T-helper 1 cell treated with Interleukin-12 subunit alpha and Interleukin-12 subunit beta and Interleukin-4 antibody, amounts not matched to agents 30 ng/mL and 1 ng/mL, for 36 hours (primary cell): ENCODE measurements around the gene SLC24A5. TPM values are rescaled to one million over a fixed set of nuclear protein-coding genes. Genes with fewer than 3 reads are reported as not detected.

Experiments used
- intact Hi-C: fragments of 100-400 bp; cut with micrococcal nuclease; formaldehyde crosslinking; loops from one replicate; pipeline ENCODE4 v1.15.1; 2024
- total RNA-seq: library from RNA; stranded (reverse); gene quantifications from 2 replicates; pipeline ENCODE4 v1.2.3, GENCODE V29; 2022

Gene SLC24A5
- total RNA-seq, 1 donor from 2014 or later = not detected

DNA sequence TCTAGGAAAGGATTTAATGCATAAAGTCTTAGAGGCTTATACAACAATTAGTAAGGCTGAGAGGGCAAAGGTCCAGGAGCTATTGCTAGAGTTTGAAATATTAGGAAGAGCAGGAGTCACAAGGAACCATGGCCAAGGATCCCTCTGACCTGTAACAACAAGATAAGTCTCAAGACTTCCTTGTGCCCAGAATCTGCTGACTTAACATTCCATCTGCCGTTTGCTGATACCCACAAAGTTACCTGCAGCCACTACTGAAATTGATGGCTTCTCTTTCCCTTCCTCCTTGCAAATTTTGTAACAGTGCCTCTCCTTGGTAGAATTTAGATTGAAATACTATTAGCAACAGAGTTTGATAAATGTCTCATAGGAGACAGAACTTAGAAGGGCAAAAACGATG, 62.0 kb downstream of the SLC24A5 start:
- intact Hi-C loops = no loop called here

DNA sequence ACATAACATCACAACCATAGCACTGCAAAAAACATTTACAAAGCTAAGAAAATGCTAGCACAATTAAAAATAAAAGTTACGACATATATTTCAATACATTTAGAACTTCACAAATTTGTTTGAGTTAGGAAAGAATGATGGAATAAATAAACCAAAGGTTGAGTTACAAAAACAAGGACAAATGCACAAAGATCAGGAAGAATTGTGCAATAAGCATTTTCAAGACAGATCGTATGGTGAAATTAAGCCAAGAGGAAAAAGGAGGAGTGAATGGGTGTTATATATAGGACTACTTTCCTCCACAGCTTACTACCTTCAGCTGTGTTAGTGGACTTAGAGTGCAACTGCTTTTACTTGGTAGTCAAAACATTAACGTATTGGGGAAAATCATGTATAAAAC, 64.7 kb downstream of the SLC24A5 start:
- intact Hi-C loops = no loop called here

DNA sequence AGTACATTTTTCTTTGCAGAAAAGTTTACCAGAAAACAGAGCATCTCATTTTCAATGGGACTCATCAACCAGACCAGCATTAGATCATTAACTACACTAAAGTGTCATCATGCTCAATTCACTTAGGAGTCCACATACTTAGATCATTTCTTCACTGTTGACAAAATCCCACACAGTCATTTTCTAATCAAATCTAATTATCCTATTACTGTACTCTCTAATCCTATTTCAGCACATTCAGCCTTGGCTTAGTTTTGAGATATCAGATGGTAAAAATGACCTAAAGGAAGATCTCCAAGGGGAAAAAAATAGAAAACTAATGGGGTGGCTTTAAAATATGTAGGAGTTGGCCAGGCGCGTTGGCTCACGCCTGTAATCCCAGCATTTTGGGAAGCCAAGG, 65.5 kb downstream of the SLC24A5 start:
- intact Hi-C loops = no loop called here

DNA sequence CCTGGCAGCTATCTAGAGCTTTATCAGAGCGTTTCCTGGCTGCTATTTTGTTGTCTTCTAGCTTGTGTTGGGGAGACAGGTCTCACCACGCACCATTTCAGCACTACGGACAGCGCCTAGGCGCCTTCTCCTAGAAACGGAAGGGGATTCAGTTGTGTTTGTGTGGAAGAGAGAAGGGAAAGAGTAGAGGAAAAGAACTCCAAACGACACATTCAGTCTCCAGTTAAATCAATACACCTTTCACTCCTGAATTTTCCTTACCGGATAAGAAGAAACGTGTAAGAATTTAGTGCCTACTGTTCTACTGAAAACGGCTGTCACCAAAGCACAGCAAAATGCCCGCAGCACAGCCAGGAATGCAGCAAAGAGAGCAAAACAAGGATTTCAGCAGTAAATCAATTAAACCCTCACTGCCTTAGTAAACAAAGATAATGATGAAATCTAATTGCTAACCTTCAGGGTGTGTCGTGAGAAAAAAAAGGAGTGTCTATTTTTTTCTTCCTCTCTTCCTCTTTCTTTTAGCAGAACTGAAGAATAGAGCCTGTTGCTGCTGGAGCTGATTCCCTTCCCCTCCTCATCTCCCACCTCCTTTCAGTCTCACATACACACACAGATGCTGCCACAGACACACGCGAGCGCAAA, 70.3 kb downstream of the SLC24A5 start:
- intact Hi-C loops = no loop called here

DNA sequence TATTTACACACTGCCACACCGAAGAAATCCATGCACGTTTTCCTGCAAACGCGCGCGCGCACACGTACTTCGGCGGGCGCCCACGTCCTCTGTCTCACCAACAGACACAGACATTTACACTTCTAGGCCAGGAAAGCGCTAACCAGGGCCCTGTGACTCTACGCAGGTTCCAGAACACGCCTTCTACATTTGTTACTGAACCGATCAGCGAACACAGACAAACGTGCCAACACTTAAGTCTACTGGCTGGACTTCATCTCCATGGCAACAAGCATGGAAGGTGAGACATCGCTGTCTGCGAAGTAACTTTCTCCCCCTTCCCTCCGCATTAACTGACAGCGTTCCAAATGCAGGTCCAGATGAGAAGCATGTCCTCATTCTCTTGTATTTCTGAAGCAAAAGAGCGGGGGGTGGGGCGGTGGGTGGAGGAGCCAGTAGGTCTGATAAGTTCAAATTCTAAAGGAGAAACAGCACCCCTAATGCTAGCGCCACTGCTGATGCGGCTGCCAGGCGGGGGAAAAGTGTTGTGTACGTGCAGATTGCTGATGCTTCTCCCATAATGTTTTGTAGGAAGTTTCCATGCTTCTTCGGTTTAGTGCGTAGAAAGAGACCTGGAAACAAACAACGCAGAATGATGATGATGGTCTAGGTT, 70.9 kb downstream of the SLC24A5 start, which contains the start of gene CTXN2:
Gene CTXN2, plus strand, starts transcription at position 92 of the 652 bp plus-strand sequence. CDS start 9,636 bp downstream, outside the sequence.
- intact Hi-C loops = no loop called here

Other genes starting within 250 kb of the SLC24A5 start
- gene MYEF2, start 57.3 kb downstream of the SLC24A5 start, total RNA-seq = 26.7 and 28.2 TPM in 2 replicates
- not detected in 2 replicates for gene CTXN2, start 70.7 kb downstream of the SLC24A5 start, total RNA-seq
- gene SLC12A1, start 85.3 kb downstream of the SLC24A5 start, total RNA-seq = not detected in 2 replicates
- 194 and 195 TPM in 2 replicates for gene DUT, start 210.4 kb downstream of the SLC24A5 start, total RNA-seq